Sigmoid colon (tissue), 7 donors: ENCODE results near the gene RPS14. TPM values are rescaled to one million over a fixed set of nuclear protein-coding genes. Genes with fewer than 3 reads are reported as not detected.

Experiments
- DNase-seq: peaks from one replicate; pipeline ENCODE4 v3.0.0-alpha.2; 2019
- H3K27ac ChIP-seq, 4 donors: fragments of 200-600 bp; sonication (generic); one replicate each; pipeline ENCODE4 v1.5.1; 2016 to 2019; ENCODE audit warnings: mild to moderate bottlenecking in 1 of 4
- H3K27me3 ChIP-seq, 3 donors: fragments of 200-600 bp; sonication (generic); one replicate each; pipeline ENCODE4 v1.5.1; 2019; ENCODE audit warnings: mild to moderate bottlenecking in 1 of 3
- H3K36me3 ChIP-seq, 4 donors: fragments of 200-600 bp; sonication (generic); one replicate each; pipeline ENCODE4 v1.5.1; 2016 to 2019
- H3K4me1 ChIP-seq, 4 donors: fragments of 200-600 bp; sonication (generic); one replicate each; pipeline ENCODE4 v1.5.1; 2017 to 2019
- H3K4me3 ChIP-seq, 4 donors: fragments of 200-600 bp; sonication (generic); one replicate each; pipeline ENCODE4 v1.5.1; 2017 to 2019; ENCODE audit warnings: mild to moderate bottlenecking in 2 of 4, moderate library complexity in 1 of 4
- H3K9me3 ChIP-seq, 4 donors: fragments of 200-600 bp in 3 of 4; sonication (generic) in 3 of 4; one replicate each; pipeline versions ENCODE4 v1.5.1 to v1.6.1; 2013 to 2019
- EP300 ChIP-seq, 4 donors: sonication (generic); formaldehyde crosslinking; IDR thresholded peaks; one replicate each; pipeline ENCODE4 v1.6.1; 2017; ENCODE audit warnings: antibody characterized with exemption in 4 of 4
- POLR2A ChIP-seq, 2 donors: fragments of 450-650 bp; IDR thresholded peaks; one replicate each; pipeline ENCODE4 v1.6.1; 2016; ENCODE audit warnings: antibody characterized with exemption in 2 of 2, mild to moderate bottlenecking in 2 of 2, moderate library complexity in 2 of 2
- POLR2AphosphoS5 ChIP-seq, 4 donors: sonication (generic); formaldehyde crosslinking; IDR thresholded peaks; one replicate each; pipeline ENCODE4 v1.6.1; 2017; ENCODE audit warnings: antibody characterized with exemption in 4 of 4
- WGBS, 2 donors: extraction: QIAGEN DNeasy Blood & Tissue Kit; methylation state at CpG; one replicate each; pipeline ENCODE4 v1.1.7; 2013; 5-methylcytosine and 5-hydroxymethylcytosine counted together
- intact Hi-C: fragments of 100-400 bp; cut with DNase I; formaldehyde crosslinking; loops from one replicate; pipeline ENCODE4 v1.15.1; 2023
- polyA plus RNA-seq, 3 donors: library from polyadenylated mRNA; stranded (reverse); fragments of 200-250 nt; gene quantifications; one replicate each; pipeline ENCODE4 v1.2.3, GENCODE V29; 2013
- total RNA-seq, 4 donors: library from RNA; depleted of rRNA; stranded (reverse); fragments of >200 nt; gene quantifications; one replicate each; pipeline ENCODE4 v1.1.0, GENCODE V29; 2016
- TF ChIP-seq, protein P1 (sequence below), 4 experiments: fragments of 450-650 bp in 3 of 4; fragments of 200-600 bp in 1 of 4; IDR thresholded peaks; one replicate each; pipeline ENCODE4 v1.5.1; 2016 to 2019; ENCODE audit warnings: antibody characterized with exemption in 4 of 4, mild to moderate bottlenecking in 3 of 4, moderate library complexity in 2 of 4
- donor health status: healthy with polysubstance abuse.
- donor health status: Bipolar disorder and iron deficiency.
- donor health status: healthy.

Gene RPS14
- total and polyA plus RNA-seq, 7 donors: 3,111 to 7,878 (median 5,290) TPM

DNA sequence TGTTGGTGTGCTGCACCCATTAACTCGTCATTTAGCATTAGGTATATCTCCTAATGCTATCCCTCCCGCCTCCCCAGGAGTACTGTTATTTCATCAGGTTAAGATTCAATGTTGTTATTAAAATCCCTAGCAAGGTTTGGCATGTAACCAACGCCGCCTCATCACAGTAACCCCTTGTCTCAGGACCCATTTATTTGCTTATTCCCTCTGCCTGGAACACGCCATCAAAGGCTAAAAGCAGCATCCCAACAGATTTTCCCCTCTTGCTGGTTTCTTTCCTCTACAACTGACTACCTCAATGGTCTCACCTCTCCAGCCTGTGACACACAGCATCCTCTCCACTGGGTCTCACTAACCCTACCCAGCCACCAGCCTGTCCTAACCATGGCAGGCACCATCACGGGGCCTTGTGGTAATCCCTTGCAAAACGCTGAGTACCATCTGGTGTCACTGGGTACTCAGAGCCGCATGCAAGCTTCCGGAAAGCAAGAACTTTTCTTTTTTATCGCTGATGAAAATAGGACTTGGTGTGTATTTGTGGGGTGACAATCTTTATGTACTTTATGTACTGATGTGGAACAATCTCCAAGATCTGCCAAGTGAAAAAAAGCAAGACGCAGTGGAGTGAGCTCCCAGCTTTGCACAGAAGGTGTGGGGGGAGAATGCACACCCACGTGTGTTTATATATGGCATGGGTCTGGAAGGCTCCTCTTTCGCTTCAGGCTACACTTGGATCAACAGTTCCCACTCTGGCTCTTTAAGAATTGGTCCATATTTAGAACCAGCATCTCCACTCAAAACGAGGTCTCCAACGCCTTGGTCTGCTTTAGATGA is 6.1 kb downstream of the RPS14 start:
- TF ChIP-seq POLR2AphosphoS5 (IDR thresholded peaks at IDR 0.05): no peak
- TF ChIP-seq, protein P1, sequence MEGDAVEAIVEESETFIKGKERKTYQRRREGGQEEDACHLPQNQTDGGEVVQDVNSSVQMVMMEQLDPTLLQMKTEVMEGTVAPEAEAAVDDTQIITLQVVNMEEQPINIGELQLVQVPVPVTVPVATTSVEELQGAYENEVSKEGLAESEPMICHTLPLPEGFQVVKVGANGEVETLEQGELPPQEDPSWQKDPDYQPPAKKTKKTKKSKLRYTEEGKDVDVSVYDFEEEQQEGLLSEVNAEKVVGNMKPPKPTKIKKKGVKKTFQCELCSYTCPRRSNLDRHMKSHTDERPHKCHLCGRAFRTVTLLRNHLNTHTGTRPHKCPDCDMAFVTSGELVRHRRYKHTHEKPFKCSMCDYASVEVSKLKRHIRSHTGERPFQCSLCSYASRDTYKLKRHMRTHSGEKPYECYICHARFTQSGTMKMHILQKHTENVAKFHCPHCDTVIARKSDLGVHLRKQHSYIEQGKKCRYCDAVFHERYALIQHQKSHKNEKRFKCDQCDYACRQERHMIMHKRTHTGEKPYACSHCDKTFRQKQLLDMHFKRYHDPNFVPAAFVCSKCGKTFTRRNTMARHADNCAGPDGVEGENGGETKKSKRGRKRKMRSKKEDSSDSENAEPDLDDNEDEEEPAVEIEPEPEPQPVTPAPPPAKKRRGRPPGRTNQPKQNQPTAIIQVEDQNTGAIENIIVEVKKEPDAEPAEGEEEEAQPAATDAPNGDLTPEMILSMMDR (IDR thresholded peaks at IDR 0.05): no peak
- no peak for TF ChIP-seq EP300 (IDR thresholded peaks at IDR 0.05)
- no peak for TF ChIP-seq POLR2A (IDR thresholded peaks at IDR 0.05)
- H3K36me3 ChIP-seq: peaks cover 31 to 56% (median 47%) of the 10 kb centered on the region in 4 donors

DNA sequence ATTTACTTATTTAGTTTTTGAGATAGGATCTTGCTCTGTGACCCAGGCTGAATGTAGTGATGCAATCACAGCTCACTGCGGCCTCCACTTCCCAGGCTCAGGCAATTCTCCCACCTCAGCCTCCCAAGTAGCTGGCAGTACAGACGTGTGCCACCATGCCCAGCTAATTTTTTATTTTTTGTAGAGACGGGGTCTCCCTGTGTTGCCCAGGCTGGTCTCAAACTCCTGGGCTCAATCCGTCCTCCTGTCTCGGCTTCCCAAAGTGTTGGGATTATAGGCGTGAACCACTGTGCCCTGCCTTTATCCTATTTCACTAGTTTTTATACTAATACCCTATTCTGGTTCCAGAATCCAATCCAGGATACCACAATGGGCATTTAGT is 6.8 kb downstream of the RPS14 start:
- Histone ChIP-seq H3K9me3 (no peaks in the 10 kb centered on the region), H3K36me3 (peaks cover 31 to 56% (median 45%) of the 10 kb centered on the region in 4 donors), H3K27me3 (no peaks in the 10 kb centered on the region), H3K4me1 (peaks cover 0 to 32% (median 13%) of the 10 kb centered on the region in 4 donors), H3K27ac (peak overlapping the region in 2 of 4 donors; percentile 57 to 67), H3K4me3 (no peak overlapping the region)
- no peak for DNase-seq
- intact Hi-C loops: no loop called here
- TF ChIP-seq POLR2A (IDR thresholded peaks at IDR 0.05) (no peak), POLR2AphosphoS5 (IDR thresholded peaks at IDR 0.05) (no peak)
- TF ChIP-seq, protein P1 (IDR thresholded peaks at IDR 0.05): no peak
- 80 to 90% methylated on average over 6 of the region's 6 CpGs for whole genome bisulfite sequencing, 2 donors

More for the DNA sequence above, 6.1 kb downstream of the RPS14 start:
- Histone ChIP-seq H3K27ac (peak overlapping the region in 1 of 4 donors; percentile 6), H3K9me3 (no peaks in the 10 kb centered on the region), H3K27me3 (no peaks in the 10 kb centered on the region), H3K4me1 (peaks cover 0 to 39% (median 20%) of the 10 kb centered on the region in 4 donors), H3K4me3 (no peak overlapping the region)
- intact Hi-C loops: no loop called here
- WGBS, 2 donors: 77 to 84% methylated on average over 15 of the region's 15 CpGs
- DNase-seq: no peak

DNA sequence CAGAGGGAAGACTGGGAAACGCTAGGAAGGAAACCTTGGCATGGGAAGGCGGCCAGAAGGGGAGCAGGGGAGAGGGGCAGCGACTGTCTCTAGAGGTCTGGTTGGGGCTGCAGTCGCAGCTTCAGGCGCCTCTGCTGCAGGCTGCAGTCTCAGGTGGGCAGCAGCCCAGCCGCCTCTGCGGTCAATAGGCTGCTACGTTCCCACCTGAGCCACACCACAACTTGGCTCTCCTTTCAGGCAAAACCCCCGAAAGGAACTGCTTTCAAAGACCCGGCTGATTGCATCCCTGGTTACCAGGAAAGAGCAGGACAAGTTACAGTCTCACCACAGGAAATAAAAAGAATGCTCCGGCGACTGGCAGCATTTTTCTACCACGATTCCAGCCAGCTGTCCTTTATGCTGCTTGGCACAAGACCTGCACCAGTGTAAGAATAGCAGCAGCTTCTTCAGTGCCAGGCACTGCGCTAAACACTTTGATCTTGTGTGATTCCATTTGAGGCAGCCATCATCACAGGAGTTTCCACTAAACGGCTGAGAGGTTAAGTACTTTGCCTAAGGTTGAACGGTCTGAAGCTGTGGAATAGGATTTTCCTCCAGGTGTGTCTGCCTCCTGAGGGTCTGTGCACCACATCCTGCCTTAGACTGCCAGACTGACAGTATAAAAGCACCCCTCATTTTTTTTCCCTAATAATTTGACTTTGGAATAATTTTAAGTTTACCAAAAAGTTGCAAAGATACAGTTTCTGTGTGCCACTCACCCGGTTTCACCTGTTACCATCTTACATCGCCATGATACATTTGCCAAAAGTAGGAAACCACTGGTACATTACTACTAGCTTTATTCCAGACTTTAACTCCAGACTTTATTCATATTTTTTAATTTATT is 7.5 kb downstream of the RPS14 start:
- Histone ChIP-seq H3K27ac (peak overlapping the region in 3 of 4 donors; percentile 19 to 67 (median 57)), H3K9me3 (no peaks in the 10 kb centered on the region), H3K27me3 (no peaks in the 10 kb centered on the region), H3K36me3 (peaks cover 27 to 50% (median 39%) of the 10 kb centered on the region in 4 donors), H3K4me1 (peaks cover 0 to 25% (median 8%) of the 10 kb centered on the region in 4 donors), H3K4me3 (no peak overlapping the region)
- DNase-seq: no peak
- 70 to 71% methylated on average over 18 of the region's 18 CpGs for WGBS, 2 donors
- TF ChIP-seq POLR2A (IDR thresholded peaks at IDR 0.05) (no peak), POLR2AphosphoS5 (IDR thresholded peaks at IDR 0.05) (peak in 2 of 4 donors; percentile 12 to 20)
- intact Hi-C loops: no loop called here

DNA sequence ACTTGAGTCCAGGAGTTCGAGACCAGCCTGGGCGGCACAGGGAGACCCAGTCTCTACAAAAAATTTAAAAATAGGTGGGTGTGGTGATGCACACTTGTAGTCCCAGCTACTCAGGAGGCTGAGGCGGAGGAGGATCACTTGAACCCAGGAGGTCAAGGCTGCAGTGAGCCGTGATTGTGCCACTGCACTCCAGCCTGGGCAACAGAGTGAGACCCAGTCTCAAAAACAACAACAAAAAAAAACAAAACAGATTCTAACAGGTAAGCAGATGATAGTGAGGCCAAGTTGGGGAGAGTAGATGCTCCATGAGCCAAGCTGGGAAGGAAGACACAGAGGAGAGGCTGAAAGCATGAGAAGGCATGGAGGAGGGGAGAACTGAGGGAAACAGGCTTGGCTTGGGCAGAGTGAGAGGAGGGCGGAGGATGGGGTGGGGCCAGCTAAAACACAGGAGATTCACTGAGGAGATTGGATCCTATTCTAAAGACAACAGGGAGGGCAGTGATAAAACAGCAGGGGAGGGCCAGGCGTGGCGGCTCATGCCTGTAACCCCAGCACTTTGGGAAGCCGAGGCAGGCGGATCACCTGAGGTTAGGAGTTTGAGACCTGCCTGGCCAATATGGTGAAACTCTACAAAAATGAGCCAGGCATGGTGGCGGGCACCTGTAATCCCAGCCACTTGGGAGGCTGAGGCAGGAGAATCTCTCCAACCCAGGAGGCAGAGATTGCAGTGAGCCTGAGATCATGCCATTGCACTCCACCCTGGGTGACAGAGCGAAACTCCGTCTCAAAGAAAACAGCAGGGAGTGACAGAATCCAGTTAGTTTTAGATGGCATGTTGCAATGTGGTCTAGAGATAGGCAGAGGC is 8.4 kb downstream of the RPS14 start:
- Histone ChIP-seq H3K27me3 (no peaks in the 10 kb centered on the region), H3K36me3 (peaks cover 18 to 41% (median 30%) of the 10 kb centered on the region in 4 donors), H3K4me3 (no peak overlapping the region), H3K4me1 (peaks cover 0 to 22% (median 9%) of the 10 kb centered on the region in 4 donors), H3K9me3 (no peaks in the 10 kb centered on the region), H3K27ac (peak overlapping the region in 3 of 4 donors; percentile 19 to 67 (median 57))
- TF ChIP-seq POLR2AphosphoS5 (IDR thresholded peaks at IDR 0.05) (no peak), EP300 (IDR thresholded peaks at IDR 0.05) (no peak), POLR2A (IDR thresholded peaks at IDR 0.05) (no peak)
- TF ChIP-seq, protein P1 (IDR thresholded peaks at IDR 0.05): no peak
- intact Hi-C loops: no loop called here
- WGBS, 2 donors: 88 to 93% methylated on average over 12 of the region's 12 CpGs
- DNase-seq: no peak
